Suprapubic skin (tissue), 4 donors: ENCODE results near the gene MAPK1IP1L. TPM values are rescaled to one million over a fixed set of nuclear protein-coding genes. Genes with fewer than 3 reads are reported as not detected.
"Not testable (repeated sequence)": the region's sequence is repeated elsewhere in the genome, so short reads cannot be mapped to it uniquely, and the experiment has no call there.

ENCODE experiments used
- DNase-seq, 2 donors: peaks; one replicate each; pipeline ENCODE4 v3.0.0-alpha.2; 2019; ENCODE audit warnings: low spot score in 2 of 2
- H3K27ac ChIP-seq: fragments of 200-600 bp; sonication (generic); one replicate; pipeline ENCODE4 v1.5.1; 2019
- H3K27me3 ChIP-seq: fragments of 200-600 bp; sonication (generic); one replicate; pipeline ENCODE4 v1.5.1; 2019
- H3K36me3 ChIP-seq: fragments of 200-600 bp; sonication (generic); one replicate; pipeline ENCODE4 v1.5.1; 2019
- H3K4me1 ChIP-seq: fragments of 200-600 bp; sonication (generic); one replicate; pipeline ENCODE4 v1.5.1; 2019
- H3K4me3 ChIP-seq: fragments of 200-600 bp; sonication (generic); one replicate; pipeline ENCODE4 v1.5.1; 2019; ENCODE audit warnings: mild to moderate bottlenecking
- H3K9me3 ChIP-seq: fragments of 200-600 bp; sonication (generic); one replicate; pipeline ENCODE4 v1.5.1; 2019
- CTCF ChIP-seq, 2 donors: fragments of 200-600 bp in 1 of 2; fragments of 450-650 bp in 1 of 2; sonication (generic) in 1 of 2; IDR thresholded peaks; one replicate each; pipeline ENCODE4 v1.5.1; 2016 to 2019; ENCODE audit warnings: antibody characterized with exemption in 2 of 2, mild to moderate bottlenecking in 1 of 2, moderate library complexity in 1 of 2
- EP300 ChIP-seq: sonication (generic); formaldehyde crosslinking; IDR thresholded peaks from one replicate; pipeline ENCODE4 v1.6.1; 2017; ENCODE audit warnings: antibody characterized with exemption
- POLR2A ChIP-seq, 2 donors: fragments of 450-650 bp; IDR thresholded peaks; one replicate each; pipeline ENCODE4 v1.6.1; 2017; ENCODE audit warnings: antibody characterized with exemption in 2 of 2, mild to moderate bottlenecking in 2 of 2, moderate library complexity in 2 of 2
- POLR2AphosphoS5 ChIP-seq, 3 donors: sonication (generic); formaldehyde crosslinking; IDR thresholded peaks; one replicate each; pipeline ENCODE4 v1.6.1; 2017; ENCODE audit warnings: antibody characterized with exemption in 3 of 3
- WGBS: methylation state at CpG from one replicate; pipeline ENCODE4 v1.1.5; 2018; 5-methylcytosine and 5-hydroxymethylcytosine counted together
- total RNA-seq, 4 donors: library from RNA; depleted of rRNA; stranded (reverse); fragments of >200 nt; gene quantifications; one replicate each; pipeline ENCODE4 v1.1.0, GENCODE V29; 2016

MAPK1IP1L gene
- total RNA-seq, 4 donors from 2014 or later: 40.3 to 95.5 (median 59.7) TPM

GRCh38 chr14:55054098-55054497 lies 2.7 kb downstream of the MAPK1IP1L start:
- DNase-seq: no peak
- 94% methylated on average over 13 of the region's 13 CpGs for WGBS
- H3K4me1 ChIP-seq: peaks cover 39% of the 10 kb centered on the region
- TF ChIP-seq POLR2AphosphoS5 (IDR thresholded peaks at IDR 0.05): no peak
- TF ChIP-seq EP300: no peak
- TF ChIP-seq CTCF (IDR thresholded peaks at IDR 0.05): no peak
- TF ChIP-seq POLR2A (IDR thresholded peaks at IDR 0.05): no peak
- H3K27ac ChIP-seq: no peak overlapping the region
- H3K36me3 ChIP-seq: peaks cover 9% of the 10 kb centered on the region
- no peaks in the 10 kb centered on the region for H3K9me3 ChIP-seq
- no peaks in the 10 kb centered on the region for H3K27me3 ChIP-seq
- no peak overlapping the region for H3K4me3 ChIP-seq

- Histone ChIP-seq H3K27ac (no peak overlapping the region), H3K4me3 (no peak overlapping the region), H3K36me3 (peaks cover 20% of the 10 kb centered on the region), H3K4me1 (peaks cover 42% of the 10 kb centered on the region), H3K27me3 (no peaks in the 10 kb centered on the region), H3K9me3 (no peaks in the 10 kb centered on the region)
- no peak for TF ChIP-seq POLR2AphosphoS5 (IDR thresholded peaks at IDR 0.05)
- no peak for TF ChIP-seq EP300
- no peak for TF ChIP-seq POLR2A (IDR thresholded peaks at IDR 0.05)
- WGBS: 83% methylated on average over 5 of the region's 5 CpGs
- no peak for DNase-seq
Observed at GRCh38 chr14:55057919-55058318, 6.5 kb downstream of the MAPK1IP1L start.

- Histone ChIP-seq H3K9me3 (no peaks in the 10 kb centered on the region), H3K4me1 (peaks cover 31% of the 10 kb centered on the region), H3K27me3 (no peaks in the 10 kb centered on the region), H3K36me3 (peaks cover 33% of the 10 kb centered on the region), H3K27ac (no peak overlapping the region), H3K4me3 (no peak overlapping the region)
- TF ChIP-seq POLR2AphosphoS5 (IDR thresholded peaks at IDR 0.05): no peak
- TF ChIP-seq EP300: no peak
- no peak for TF ChIP-seq CTCF (IDR thresholded peaks at IDR 0.05)
- no peak for TF ChIP-seq POLR2A (IDR thresholded peaks at IDR 0.05)
- no peak for DNase-seq
- 86% methylated on average over 5 of the region's 5 CpGs for WGBS
Observed at GRCh38 chr14:55059333-55059732, 7.9 kb downstream of the MAPK1IP1L start.

GRCh38 chr14:55062517-55063351 lies 11.3 kb downstream of the MAPK1IP1L start:
- peaks cover 17% of the 10 kb centered on the region for H3K4me1 ChIP-seq
- H3K36me3 ChIP-seq: peaks cover 49% of the 10 kb centered on the region
- H3K27ac ChIP-seq: no peak overlapping the region
- 66% methylated on average over 11 of the region's 11 CpGs for WGBS
- H3K9me3 ChIP-seq: no peaks in the 10 kb centered on the region
- no peaks in the 10 kb centered on the region for H3K27me3 ChIP-seq
- DNase-seq: no peak
- H3K4me3 ChIP-seq: no peak overlapping the region
- TF ChIP-seq POLR2AphosphoS5 (IDR thresholded peaks at IDR 0.05) (no peak), CTCF (IDR thresholded peaks at IDR 0.05) (no peak), EP300 (no peak), POLR2A (IDR thresholded peaks at IDR 0.05) (no peak)

- Histone ChIP-seq H3K36me3 (peaks cover 40% of the 10 kb centered on the region), H3K4me1 (peaks cover 17% of the 10 kb centered on the region)
- H3K9me3 ChIP-seq, H3K27ac ChIP-seq, H3K27me3 ChIP-seq, H3K4me3 ChIP-seq, DNase-seq: not testable (repeated sequence)
- 66% methylated on average over 2 of the region's 2 CpGs for WGBS
Observed at GRCh38 chr14:55064896-55065295, 13.4 kb downstream of the MAPK1IP1L start.

GRCh38 chr14:55065411-55065810 lies 14.0 kb downstream of the MAPK1IP1L start:
- Histone ChIP-seq H3K4me1 (peaks cover 17% of the 10 kb centered on the region), H3K9me3 (no peaks in the 10 kb centered on the region), H3K36me3 (peaks cover 40% of the 10 kb centered on the region), H3K27me3 (no peaks in the 10 kb centered on the region), H3K4me3 (no peak overlapping the region), H3K27ac (no peak overlapping the region)
- no peak for TF ChIP-seq POLR2AphosphoS5 (IDR thresholded peaks at IDR 0.05)
- no peak for TF ChIP-seq POLR2A (IDR thresholded peaks at IDR 0.05)
- TF ChIP-seq CTCF (IDR thresholded peaks at IDR 0.05): no peak
- TF ChIP-seq EP300: no peak
- 54% methylated on average over 2 of the region's 2 CpGs for WGBS
- DNase-seq: no peak
